ENCODE measurements around the gene HEATR3. TPM values are rescaled to one million over a fixed set of nuclear protein-coding genes. Genes with fewer than 3 reads are reported as not detected.
A peak's percentile ranks its signal among the peaks of the same experiment; 100 is the strongest.

HEATR3 gene, protein sequence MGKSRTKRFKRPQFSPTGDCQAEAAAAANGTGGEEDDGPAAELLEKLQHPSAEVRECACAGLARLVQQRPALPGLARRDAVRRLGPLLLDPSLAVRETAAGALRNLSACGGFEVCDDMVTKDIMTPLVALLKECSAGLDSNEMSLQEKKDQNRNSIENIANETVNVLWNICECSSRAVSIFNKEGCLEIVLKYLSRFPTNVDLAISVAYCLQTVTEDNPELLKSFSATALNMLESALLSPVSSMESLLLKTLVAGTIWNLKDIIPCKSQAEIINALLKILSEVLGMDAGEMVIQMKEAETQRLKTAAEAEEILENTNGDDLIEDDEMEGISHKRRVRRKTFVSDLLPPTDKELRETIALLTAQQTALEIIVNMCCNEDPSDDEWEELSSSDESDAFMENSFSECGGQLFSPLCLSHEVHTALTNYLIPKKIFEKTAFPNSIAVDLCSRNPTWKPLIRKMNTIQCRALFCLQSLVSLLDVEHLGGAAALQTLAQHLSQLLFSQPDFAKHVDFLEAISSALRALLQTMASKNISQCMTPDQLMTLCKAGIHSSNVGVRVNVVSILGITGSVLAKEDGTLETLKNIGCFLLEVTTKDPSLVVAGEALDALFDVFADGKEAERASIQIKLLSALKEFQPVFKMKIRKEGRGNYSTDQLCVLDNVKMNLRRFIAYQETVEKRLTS
- 16.8 TPM for total RNA-seq
- long read RNA-seq, partial matches to known transcripts = 1 of 4 reads
- long read RNA-seq, other reads (novel, unspliced or antisense) = 3 of 4 reads

- DNase-seq (peak; percentile 96), ATAC-seq (peak; percentile 95)
- H3K27me3 ChIP-seq = no peaks in the 10 kb centered on the region
- TF ChIP-seq, protein P1, sequence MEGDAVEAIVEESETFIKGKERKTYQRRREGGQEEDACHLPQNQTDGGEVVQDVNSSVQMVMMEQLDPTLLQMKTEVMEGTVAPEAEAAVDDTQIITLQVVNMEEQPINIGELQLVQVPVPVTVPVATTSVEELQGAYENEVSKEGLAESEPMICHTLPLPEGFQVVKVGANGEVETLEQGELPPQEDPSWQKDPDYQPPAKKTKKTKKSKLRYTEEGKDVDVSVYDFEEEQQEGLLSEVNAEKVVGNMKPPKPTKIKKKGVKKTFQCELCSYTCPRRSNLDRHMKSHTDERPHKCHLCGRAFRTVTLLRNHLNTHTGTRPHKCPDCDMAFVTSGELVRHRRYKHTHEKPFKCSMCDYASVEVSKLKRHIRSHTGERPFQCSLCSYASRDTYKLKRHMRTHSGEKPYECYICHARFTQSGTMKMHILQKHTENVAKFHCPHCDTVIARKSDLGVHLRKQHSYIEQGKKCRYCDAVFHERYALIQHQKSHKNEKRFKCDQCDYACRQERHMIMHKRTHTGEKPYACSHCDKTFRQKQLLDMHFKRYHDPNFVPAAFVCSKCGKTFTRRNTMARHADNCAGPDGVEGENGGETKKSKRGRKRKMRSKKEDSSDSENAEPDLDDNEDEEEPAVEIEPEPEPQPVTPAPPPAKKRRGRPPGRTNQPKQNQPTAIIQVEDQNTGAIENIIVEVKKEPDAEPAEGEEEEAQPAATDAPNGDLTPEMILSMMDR (IDR thresholded peaks at IDR 0.05) = no peak
- H3K9me3 ChIP-seq = no peaks in the 10 kb centered on the region
- H3K4me3 ChIP-seq = peak within 1 kb of the TSS; percentile 82
- H3K36me3 ChIP-seq = peaks cover 20% of the 10 kb centered on the region
- H3K4me1 ChIP-seq = peaks cover 25% of the 10 kb centered on the region
- intact Hi-C loops (cut with DNase I) = no loop called here
- H3K27ac ChIP-seq = peak within 1 kb of the TSS; percentile 91
These were observed at the start of gene HEATR3 for GRCh38 chr16:50065624-50066481. Gene HEATR3, plus strand, starts transcription at chr16:50065970. Its CDS starts 162 bp downstream, at chr16:50066132.

GRCh38 chr16:50017553-50017952 lies 48.2 kb upstream of the HEATR3 start:
- TF ChIP-seq, protein P1 (IDR thresholded peaks at IDR 0.05) = no peak
- DNase-seq (no peak), ATAC-seq (no peak)
- H3K27me3 ChIP-seq = no peaks in the 10 kb centered on the region
- no peak overlapping the region for H3K4me3 ChIP-seq
- no peaks in the 10 kb centered on the region for H3K4me1 ChIP-seq
- H3K9me3 ChIP-seq = no peaks in the 10 kb centered on the region
- H3K27ac ChIP-seq = no peak overlapping the region
- no peaks in the 10 kb centered on the region for H3K36me3 ChIP-seq
- intact Hi-C loops (cut with DNase I) = no loop called here

DNA sequence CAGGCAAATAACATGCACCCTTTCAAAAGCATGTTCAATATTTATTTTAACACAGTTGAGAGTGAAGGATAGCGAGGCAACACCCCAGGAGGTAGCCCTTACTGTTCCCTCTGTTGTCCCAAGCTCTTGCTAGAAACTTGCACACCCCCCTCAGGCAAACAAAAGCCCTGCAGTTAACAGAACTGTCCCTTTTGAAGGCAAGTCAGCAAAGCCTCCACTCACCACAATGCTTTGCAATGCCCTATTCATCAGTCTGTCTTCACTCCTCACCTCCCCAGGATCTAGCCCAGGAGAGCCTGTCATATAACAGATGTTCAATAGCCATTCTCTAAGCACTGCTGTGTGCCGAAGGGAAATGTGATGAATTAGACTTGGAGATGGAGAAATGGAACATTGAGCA lies 44.2 kb upstream of the HEATR3 start:
- H3K4me1 ChIP-seq = peaks cover 10% of the 10 kb centered on the region
- no peaks in the 10 kb centered on the region for H3K9me3 ChIP-seq
- no peak for ATAC-seq
- no peak overlapping the region for H3K4me3 ChIP-seq
- intact Hi-C loops (cut with DNase I) = no loop called here
- no peaks in the 10 kb centered on the region for H3K27me3 ChIP-seq
- H3K36me3 ChIP-seq = no peaks in the 10 kb centered on the region
- no peak overlapping the region for H3K27ac ChIP-seq
- TF ChIP-seq, protein P1 (IDR thresholded peaks at IDR 0.05) = peak; percentile 19
- DNase-seq = no peak

DNA sequence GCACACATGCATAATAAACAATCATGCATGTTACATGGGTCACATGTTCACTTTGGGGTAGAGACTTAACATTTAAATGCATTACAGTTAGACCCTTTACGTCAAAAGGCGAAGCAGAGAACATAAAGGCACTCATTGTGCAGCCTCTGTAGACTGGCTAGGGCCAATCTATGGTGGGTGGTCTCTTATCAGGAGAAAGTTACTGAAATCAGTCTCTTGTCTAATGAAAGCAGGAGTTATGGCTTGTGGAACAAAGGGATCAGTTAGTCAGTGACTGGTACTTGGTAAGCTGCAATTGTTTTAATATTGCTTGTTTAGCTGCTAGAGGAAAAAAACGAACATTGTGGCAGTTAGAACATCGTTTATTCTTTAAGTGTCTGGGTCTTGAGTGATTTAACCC lies 42.1 kb upstream of the HEATR3 start:
- Histone ChIP-seq H3K36me3 (peaks cover 9% of the 10 kb centered on the region), H3K4me3 (no peak overlapping the region), H3K4me1 (peaks cover 17% of the 10 kb centered on the region), H3K27me3 (no peaks in the 10 kb centered on the region), H3K27ac (no peak overlapping the region), H3K9me3 (no peaks in the 10 kb centered on the region)
- intact Hi-C loops (cut with DNase I) = no loop called here
- TF ChIP-seq, protein P1 (IDR thresholded peaks at IDR 0.05) = no peak
- ATAC-seq (no peak), DNase-seq (no peak)

GRCh38 chr16:50024207-50024606 lies 41.6 kb upstream of the HEATR3 start:
- DNase-seq (no peak), ATAC-seq (no peak)
- Histone ChIP-seq H3K27ac (no peak overlapping the region), H3K4me1 (peaks cover 17% of the 10 kb centered on the region), H3K4me3 (no peak overlapping the region), H3K36me3 (peaks cover 15% of the 10 kb centered on the region), H3K27me3 (no peaks in the 10 kb centered on the region), H3K9me3 (no peaks in the 10 kb centered on the region)
- intact Hi-C loops (cut with DNase I) = no loop called here
- TF ChIP-seq, protein P1 (IDR thresholded peaks at IDR 0.05) = no peak
